HK-2 (cell line): ENCODE data around the gene NTM.

ENCODE experiments used
- DNase-seq: peaks from one replicate; pipeline ENCODE4 v3.0.0-alpha.2; 2018; ENCODE audit not compliant: unreplicated experiment

NTM gene

DNA sequence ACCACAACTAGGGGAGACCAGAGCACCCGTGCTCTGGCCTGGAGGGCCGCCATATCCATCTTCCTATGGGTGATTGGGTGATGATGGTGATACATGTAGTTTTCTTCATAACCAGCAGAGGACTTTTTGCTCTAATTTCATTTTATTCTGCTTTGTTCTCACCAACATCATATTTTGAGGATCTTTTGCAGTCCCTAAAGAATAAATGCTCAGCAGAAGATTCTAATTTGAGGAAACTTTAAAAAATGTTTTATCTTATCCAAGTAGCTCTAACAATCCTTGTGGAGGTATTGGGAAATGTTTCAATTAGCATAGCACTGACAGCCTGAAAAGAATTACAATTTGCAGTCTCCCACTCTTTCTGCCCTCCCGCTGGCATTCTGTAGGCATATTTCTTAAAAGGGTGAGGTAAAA, 544.0 kb downstream of the NTM start:
- DNase-seq, result no peak

DNA sequence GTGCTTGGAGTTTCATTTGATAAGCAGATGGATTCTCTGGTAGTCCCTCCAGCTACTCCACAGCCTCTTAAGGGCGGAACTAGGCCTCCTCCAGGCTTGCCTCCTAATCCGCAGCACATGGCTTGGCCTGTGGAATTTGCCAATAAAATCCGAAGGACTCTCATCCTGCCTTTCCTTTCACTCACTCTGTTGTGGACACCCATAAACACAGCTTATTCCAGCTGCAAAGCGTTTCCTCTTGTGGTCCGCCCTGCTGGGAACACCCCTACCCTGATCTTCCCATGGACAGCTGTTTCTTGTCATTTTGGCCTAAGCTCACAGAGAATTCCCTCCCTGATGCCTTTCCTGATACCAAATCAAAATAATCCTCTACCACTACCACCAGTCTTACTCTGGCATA, 546.2 kb downstream of the NTM start:
- DNase-seq, result no peak

GRCh38 chr11:131917634-131918384, 547.4 kb downstream of the NTM start:
- DNase-seq, result no peak

DNA sequence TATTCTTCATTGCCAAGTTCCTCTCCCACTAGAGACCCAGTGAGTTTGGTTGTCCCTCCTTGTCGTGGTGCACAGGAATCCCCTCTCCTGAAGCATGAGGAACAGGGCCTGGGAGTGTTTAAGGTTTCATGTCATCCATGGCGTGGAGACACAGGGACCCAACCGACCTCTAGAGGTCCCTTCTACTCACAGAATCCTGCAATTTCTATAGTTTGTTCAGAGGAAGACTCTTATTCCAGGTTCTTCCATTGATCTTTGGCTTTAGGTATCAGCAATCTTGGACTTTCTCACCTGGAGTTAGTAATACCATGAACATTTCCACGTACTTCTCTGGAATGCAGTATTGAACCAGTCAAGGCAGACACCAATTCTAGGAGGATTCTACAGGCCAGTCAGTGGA, 548.2 kb downstream of the NTM start:
- no peak for DNase-seq

DNA sequence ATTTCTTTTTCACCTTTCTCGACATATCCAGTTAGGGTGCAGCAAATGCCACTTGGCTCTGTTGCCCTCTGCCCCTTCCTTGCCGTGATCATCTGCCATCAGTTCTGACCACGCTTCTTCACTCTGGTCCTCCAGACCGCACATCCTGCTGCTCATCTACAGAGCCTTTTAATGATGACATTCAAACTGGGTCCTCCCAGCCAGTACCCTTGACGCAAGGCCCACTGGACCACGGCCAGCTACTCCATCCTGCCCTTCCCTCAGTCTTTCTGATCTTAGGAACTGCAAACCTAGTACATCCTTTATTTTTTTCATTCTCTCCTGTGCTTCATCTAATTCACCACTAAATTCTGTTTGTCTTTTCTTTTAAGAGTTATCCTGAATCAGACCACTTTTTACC, 551.8 kb downstream of the NTM start:
- no peak for DNase-seq

DNA sequence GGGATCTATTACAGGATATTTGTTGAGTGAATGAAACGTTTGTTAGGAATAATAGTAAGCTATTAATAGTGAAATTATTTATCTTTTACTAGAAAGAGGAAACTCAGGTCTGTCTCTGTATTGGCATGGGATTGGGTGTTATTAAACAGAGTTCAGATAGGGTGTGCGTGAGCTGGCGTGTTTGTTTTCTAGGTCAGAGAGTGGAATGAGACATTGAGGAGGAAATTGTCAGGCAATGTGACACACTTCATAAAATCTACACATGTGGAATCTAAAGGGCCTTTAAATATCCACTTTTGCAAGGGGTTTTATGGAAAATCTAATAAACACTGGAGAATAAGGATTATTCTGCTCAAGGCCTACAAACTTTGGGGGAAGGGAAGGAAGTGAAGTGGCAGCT, 552.9 kb downstream of the NTM start:
- no peak for DNase-seq

GRCh38 chr11:131924001-131924400, 553.6 kb downstream of the NTM start:
- DNase-seq, result no peak

DNA sequence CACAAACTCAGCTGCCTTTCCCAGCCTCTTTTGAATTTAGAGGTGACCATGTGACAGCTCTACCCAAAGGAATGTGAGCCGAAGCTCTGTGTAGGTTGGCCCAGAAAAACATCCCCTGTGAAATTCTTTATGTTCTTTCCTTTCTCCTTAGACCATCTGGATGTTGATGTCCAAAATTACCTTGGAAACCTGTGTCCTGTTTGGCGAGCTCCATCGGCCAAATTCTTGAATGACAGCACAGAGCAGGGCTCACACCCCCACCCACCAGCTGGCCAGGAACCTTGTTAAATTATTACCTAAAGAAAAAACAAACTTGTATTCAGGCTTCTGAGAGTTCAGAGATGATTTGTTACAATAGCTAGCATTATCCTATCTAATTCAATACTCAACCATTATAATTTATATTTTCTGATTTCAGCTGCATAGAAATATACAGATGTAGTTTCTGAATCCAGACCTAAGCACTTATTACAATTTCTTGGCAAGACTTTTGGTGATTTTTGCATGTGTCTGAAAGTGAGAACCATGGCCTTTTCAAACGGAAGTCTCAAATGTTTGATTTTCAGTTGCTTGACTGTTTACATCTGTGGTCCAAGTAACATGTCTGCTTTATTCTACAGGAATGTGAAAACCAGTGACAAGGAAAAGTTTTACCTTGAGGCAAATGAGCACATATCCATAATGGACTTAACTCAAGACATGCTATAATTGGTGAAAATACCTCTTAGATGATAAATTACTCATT, 554.2 kb downstream of the NTM start:
- no peak for DNase-seq

DNA sequence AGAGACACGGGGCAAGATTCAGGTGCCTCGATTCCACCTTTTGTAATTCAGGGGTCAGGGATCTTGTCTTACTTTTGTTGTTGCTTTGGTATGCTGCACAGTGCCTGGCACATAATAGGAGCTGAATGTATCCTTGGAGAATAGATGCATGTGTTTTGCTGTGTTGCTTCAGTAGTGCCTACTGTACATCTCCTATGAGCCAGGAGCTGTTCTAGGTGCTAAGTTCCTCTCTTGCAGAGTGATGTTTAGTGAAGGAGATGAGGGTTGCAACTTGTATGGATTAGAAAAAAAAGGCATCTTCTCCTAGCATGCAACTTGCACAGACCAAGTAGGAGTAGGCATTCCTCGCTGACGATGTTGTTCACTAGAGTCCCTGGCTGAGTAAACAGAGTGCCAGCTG, 555.4 kb downstream of the NTM start:
- DNase-seq, result no peak

- no peak for DNase-seq
These were observed 558.6 kb downstream of the NTM start for GRCh38 chr11:131928992-131929391.

GRCh38 chr11:131932584-131933325, 562.3 kb downstream of the NTM start:
- DNase-seq, result no peak

- DNase-seq, result no peak
These were observed 563.6 kb downstream of the NTM start for GRCh38 chr11:131934006-131934405.

- no peak for DNase-seq
These were observed 567.9 kb downstream of the NTM start for GRCh38 chr11:131938351-131938751.

GRCh38 chr11:131940126-131940525, 569.7 kb downstream of the NTM start:
- no peak for DNase-seq

DNA sequence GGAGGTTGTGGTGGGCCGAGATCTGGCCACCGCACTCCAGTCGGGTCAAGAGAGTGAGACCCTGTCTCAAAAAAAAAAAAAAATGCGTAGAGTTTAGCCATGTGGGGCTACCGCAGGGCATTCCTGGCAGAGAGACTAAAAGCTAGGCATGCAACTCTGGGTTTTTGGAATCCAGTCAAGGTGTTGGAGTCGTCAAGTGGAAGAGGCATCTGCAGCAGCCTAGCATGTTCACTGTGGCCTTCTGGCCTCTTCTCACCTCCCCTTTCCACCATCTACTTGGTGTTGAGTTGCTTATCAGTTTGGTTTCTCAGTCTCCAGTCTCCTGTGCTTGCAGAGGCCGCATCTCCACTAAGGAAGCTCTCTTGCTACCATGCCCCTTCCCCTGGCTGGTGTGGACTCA, 572.5 kb downstream of the NTM start:
- no peak for DNase-seq

GRCh38 chr11:131943295-131943694, 572.9 kb downstream of the NTM start:
- DNase-seq, result no peak

DNA sequence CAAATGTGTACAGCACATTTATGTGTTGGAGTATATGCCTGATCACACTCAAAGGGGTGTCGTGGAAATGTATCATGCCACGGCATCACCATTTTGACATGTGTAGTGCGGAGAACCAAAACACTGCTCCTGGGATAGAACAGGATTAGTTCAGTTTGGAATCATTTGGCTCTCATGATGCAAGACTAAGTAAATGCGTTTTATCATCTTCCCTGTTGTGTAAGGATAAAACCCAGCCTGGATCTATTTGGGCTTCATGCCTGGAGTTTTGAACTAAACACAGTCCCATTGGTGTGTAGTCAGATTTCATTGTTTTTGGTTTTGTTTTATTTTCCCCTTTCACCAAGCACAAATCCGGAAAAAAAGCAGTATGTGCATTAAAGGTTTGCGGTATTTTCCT, 574.3 kb downstream of the NTM start:
- DNase-seq, result no peak

- DNase-seq, result no peak
These were observed 575.3 kb downstream of the NTM start for GRCh38 chr11:131945706-131946105.

- DNase-seq, result no peak
These were observed 577.1 kb downstream of the NTM start for GRCh38 chr11:131947511-131947910.

- no peak for DNase-seq
These were observed 580.7 kb downstream of the NTM start for GRCh38 chr11:131951121-131951520.

GRCh38 chr11:131954146-131954545, 583.7 kb downstream of the NTM start:
- DNase-seq, result no peak

GRCh38 chr11:131955904-131956303, 585.5 kb downstream of the NTM start:
- DNase-seq, result no peak

DNA sequence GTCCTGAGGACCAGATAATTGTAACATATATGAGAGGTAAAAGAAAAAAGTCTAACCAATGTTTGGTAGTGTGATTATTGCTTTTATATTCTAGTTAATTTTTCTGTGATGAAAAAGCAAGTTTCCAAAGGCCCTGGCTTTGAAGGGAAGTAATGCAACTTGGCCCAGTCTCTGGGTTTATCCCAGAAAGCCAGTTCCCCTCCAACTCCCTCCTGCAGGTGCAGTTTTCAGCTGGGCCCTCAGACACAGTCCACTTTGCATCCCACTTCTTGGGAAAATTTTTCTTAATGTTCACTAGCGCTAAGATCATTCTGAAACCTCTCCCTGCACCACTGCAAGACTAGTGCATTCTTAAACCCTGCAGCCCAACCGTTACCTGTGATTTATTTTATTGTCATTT, 586.8 kb downstream of the NTM start:
- DNase-seq, result no peak
